Measurements from ENCODE around the gene ULBP2.
"Not testable (repeated sequence)": the region's sequence is repeated elsewhere in the genome, so short reads cannot be mapped to it uniquely, and the experiment has no call there.

The ULBP2 gene, protein sequence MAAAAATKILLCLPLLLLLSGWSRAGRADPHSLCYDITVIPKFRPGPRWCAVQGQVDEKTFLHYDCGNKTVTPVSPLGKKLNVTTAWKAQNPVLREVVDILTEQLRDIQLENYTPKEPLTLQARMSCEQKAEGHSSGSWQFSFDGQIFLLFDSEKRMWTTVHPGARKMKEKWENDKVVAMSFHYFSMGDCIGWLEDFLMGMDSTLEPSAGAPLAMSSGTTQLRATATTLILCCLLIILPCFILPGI

DNA sequence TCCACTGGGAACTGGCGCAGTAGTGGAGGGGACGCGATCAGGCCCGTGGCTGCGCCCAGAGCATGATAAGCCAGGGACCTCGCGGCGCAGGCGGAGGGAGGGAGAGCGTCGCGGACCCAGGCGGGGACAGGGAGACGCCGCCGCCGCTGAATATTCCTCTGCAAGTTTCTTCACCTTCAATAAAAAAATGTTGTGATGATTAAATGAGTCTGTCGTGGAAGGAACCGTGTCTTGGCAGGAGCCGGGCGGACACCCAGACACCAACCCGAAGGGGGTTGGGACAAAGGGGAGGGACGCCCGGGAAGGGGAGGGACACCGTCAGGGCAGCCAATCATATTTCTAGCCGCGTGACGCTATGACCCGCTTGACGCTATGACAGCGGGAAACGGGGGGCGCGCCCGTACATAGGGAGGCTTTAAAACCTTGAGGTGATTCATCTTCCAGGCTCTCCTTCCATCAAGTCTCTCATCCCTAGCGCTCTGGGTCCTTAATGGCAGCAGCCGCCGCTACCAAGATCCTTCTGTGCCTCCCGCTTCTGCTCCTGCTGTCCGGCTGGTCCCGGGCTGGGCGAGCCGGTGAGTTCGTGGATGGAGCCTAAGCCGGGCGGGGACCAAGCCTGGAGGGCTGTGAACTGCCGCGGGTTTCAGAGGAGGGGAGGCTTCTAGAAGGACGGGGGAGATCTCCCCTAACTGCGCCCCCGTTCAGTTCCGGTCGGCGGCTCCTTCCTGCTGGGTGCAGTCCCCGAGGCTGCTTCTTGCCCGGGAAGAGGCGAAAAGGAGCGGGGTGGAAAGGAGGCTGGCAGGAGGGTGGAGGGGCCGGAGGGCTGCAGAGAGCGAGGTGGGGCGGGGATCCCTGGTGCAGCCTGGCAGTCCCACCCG, at the start of gene ULBP2:
TSS of gene ULBP2 (plus strand) at position 432 of the 878 bp plus-strand sequence. CDS start at position 491, 59 bp downstream.
- peak; percentile 89 for DNase-seq

DNA sequence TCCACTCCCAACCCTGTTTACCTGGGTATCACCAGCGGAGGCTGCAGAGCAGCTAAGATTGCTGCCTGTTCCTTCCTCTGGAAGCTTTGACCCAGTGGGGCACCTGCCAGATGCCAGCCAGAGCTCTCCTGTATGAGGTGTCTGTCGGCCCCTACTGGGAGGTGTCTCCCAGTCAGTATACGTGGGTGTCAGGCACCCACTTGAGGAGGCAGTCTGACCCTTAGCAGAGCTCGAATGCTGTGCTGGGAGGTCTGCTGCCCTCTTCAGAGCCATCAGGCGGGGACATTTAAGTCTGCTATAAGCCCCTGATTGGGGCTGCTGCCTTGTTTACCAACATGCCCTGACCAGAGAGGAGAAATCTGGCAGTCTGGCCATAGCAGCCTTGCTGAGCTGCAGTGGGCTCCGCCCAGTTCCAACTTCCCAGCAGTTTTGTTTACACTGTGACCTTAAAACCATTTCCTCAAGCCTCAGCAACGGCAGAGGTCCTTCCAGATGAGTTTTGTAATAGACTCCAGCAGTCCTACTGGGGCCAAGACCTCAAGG, 46.7 kb upstream of the ULBP2 start:
- DNase-seq, result no peak

DNA sequence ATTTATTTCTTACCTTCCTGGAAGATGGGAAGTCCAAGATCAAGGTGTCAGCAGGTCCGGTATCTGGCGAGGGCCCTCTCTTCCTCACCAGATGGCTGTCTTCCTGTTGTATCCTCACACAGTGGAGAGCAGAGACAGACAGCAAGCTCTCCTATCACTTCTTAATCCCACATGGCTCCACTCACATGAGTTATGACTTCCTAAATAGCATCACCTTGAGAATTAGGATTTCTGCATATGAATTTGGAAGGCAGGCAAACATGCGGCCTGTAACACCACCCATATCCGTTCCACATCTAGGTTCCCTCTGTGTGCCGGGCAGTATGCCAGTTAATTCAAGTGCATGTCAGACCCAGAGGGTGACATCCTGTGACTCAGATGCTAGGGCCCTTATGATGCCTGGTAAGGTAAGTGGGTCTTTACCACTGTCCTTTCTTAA, 46.0 kb upstream of the ULBP2 start:
- no peak for DNase-seq

DNA sequence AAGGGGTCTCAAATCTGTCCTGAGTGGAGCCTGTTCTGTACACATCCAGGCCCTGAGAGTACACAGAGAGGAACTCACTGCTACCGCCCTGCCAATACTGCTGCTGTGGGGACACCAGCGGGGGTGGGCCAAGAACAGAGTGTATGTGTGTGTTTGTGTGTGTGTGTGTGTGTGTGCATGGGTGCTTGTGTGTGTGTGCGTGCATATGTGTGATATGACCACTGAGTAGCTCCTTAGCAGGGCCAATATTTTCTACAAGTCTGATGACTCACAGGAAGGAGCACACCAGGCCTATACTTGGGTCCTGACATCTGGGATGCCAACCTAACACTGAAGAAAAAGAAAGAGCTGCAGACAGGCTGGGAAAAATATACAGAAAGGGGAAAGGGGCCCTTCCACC, 45.3 kb upstream of the ULBP2 start:
- DNase-seq, result no peak

DNA sequence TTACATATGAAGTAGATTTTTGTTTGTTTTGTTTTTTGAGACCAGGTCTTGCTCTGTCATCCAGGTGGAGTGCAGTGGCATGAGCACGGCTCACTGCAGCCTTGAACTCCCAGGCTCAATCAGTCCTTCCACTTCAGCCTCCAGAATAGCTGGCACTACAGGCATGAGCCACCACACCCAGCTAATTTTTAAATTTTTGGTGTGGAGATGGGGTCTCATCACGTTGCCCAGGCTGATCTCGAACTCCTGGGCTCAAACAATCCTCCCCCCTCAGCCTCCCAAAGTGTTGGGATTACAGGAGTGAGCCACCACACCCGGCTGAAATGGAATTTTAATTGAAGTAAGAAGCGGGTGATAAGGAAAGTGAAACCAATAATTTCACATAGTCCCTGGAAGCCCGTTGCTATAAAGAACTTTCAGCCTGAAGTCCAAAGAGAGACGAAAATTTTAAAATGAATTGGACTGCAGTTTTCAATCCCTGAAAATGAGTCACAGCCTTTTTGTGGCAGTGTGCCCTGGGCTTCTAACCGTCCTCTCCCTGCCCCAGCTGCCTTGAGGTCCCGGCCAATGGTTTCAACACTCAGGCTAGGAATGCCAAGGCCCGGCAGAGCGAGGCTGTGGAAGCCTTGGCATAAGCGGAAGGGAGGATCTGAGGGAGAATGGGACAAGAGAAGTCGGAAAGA, 44.7 kb upstream of the ULBP2 start:
- no peak for DNase-seq

DNA sequence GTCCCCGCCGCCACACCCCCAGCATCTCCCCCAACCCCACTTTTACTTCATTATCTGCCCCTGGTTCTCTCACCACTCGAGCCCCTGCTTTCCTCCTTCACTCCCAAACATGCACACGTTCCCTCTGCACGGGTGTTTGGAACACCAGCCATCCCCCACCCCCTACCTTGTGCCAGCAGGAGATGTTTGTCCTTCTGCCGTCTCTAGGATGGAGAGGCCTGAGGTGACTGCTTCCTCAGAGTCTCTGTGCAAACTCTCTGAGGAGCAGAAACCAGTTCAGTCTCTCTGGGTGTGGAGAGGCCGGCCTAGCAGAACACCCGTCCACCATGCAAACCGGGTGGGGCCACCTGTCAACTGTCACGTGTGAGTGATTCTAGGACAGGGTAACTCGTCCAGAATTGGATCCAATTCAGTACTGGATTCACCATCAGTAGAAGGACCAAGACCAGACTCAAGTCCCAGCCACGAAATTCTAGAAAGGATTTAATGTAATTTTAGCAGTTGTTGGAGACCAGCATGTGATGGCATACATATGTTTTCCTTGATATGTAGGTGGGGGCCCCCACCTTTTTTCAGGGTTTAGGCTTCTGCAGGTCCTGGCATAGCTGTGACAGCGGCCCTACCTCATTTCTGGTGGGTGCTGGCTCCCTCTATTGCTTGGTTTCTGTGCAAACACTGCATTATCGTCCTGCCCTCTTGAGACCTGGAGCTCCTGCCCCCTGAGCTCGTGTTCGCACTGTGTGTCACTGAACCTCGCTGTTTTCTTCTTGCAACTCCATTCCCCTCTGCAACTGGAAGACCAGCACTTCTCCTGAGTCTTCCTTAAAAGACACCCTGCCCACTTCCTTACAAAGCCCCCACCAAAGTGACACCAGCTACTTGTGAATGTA, 43.7 kb upstream of the ULBP2 start, which contains the start of gene RAET1E:
TSS of gene RAET1E (minus strand) at position 259 of the 890 bp plus-strand sequence. CDS start 7,212 bp downstream, outside the sequence.
- DNase-seq, result peak in 1 of 2 experiments; percentile 21

DNA sequence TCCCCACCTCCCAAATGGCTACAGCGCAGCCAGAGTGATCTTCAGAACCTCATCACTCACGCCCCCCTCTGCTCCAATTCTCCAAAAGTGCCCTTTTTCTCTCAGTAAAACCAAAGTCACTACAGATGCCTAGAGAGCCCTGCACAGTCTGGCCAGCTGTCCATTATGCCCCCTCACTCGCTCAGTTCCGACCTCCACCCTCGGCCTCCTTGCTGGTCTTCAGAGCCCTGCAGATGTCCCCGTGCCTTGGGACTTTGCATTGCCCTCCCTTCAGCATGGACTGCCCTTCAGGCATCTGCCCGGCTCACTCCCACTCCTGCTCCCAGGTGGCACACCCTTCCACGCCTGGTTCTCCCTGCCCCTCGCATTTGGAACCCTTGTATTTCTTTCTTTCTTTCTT, 42.8 kb upstream of the ULBP2 start:
- no peak for DNase-seq

DNA sequence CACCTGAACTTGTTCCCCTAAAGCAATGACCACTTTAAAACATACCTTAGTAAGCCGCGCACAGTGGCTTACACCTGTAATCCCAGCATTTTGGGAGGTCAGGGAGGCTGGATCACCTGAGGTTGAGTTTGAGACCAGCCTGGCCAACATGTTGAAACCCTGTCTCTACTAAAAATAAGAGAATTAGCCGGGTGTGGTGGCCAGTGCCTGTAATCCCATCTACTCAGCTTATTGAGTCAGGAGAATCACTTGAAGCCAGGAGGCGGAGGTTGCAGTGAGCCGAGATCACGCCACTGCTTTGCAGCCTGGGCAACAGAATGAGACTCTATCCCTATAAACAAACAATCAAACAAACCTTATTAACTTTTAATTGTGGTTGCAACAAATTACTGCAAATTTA, 42.3 kb upstream of the ULBP2 start:
- no peak for DNase-seq

DNA sequence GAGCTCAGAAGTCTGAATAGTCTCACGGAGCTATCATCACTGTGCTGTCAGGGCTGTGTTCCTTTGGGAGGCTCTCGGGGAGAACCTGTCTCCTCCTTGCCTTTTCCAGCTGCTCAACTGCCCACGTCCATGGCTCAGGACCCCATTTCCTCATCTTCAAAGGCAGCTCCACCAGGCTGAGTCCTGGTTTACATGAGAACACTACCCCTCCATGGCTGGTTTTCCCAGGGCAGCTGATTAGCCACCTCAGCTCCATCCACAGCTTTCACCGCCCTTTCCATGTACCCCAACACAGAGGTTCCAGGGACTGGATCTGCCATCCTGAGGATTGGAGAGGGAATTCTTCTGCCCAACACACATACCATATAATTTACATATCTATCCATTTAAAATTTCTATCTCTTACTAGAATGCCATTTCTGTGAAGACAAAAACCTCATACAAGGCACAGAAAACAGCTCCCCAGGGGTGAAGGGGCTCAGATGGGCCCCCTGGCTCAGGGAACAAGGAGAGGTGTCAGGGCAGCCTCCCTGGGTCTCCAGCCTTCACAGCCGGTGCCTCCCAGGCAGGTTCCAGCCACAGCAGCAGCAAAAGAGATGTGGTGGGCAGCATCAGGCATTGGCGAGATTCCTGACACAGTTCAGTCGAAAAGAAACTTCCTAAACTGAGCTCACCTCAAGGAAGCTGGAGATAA, 41.7 kb upstream of the ULBP2 start:
- no peak for DNase-seq

DNA sequence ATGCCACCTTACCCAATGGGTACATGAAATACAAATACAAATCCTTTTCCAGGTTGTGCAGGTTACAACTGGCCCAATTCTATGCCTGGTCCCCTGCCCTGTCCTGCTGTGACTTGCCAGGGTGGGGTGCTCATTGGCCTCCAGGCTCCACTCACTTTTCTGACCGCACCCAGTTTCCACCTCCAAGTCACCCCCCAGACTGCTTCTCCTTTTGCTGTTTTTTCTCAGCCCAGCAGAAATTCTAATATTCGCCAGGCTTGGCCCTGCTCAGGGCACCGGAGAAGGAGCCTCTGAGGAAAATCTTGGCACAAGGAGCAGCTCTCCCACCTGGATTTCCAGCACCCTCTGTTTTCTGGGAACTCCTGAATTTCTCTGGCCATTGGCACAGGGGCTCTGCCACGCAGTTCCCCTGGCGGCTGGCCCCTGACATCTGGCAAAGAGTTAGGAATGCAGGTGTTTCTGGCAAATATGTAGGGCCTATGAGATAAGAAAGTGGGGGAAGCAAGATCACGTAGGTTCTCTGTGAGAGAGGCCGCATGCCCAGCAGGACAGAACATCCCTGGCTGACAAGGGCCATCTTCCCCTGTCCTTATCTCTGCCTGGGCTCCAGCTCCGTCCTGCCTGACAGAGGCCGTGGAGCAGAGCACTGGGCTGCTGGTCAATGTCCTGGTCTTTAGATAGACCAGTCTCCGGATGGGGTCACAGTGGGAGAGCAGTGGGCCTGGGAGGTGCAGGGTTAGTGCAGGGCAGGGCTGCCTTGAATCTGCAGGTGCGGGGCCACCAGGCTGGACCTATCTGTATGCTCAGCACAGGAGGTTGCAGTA, 41.0 kb upstream of the ULBP2 start:
- DNase-seq, result no peak

DNA sequence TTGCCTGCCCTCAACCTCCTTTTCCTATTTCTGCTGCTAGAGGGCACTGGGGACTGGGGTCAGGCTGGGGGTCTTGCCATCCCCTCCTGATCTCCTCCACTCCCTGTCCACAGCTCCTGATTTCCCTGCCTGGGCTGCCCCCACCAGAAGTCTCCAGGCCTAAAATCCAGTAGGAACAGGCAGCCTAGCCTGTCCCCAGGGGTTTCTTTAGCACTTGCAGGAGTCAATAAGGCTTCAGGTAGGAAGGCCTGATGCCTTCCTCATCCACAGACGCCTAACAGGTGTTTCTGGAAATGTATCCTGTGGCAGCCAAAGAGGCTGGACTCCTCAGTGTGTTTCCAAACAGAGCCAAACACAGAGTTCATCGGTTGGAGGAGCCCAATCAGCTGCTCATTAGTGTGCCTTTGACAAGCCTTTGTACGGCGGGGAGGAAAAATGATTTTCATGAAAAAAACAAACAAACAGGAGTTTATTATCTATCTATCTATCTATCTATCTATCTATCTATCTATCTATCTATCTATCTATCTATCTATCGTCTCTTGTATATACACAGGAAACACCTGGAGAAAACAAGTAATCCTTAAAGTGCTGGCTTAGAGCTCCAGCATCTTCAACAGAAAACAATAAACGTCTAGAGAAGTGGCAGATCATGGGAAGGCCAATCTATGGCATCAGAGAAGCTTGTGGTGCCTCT, 40.2 kb upstream of the ULBP2 start:
- no peak for DNase-seq

DNA sequence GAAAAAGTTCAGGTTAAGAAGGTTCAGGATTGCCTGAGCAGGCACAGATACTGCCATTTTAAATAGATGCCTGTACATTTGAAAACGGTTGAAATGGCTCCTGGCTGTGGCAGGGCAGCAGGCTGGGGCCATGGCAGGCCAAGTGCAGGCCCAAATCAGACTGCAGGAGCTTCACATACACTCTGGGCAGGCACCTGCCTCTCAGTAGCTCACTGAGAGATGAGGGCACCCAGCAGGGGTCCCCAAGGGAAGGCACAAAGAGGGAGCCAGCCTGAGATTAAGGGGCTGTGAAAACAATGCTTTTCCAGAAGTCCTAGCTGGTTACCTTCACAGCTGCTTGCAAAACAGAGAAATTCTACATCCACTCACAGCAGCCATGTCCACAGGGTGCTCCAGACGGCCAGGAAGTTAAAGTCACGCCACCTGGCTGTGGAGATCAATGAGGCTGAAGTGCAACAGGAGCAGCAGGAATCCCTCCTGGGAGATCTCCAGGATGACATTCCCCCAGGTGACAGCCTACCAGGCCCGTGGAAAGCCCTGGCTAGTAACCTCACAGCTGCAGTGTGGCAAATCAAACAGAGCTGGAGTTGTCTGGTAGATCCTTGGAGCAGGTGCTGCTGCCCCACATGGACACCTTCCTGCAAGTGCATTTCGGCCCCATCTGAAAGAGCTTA, 37.7 kb upstream of the ULBP2 start:
- peak in 1 of 2 experiments; percentile 24 for DNase-seq

DNA sequence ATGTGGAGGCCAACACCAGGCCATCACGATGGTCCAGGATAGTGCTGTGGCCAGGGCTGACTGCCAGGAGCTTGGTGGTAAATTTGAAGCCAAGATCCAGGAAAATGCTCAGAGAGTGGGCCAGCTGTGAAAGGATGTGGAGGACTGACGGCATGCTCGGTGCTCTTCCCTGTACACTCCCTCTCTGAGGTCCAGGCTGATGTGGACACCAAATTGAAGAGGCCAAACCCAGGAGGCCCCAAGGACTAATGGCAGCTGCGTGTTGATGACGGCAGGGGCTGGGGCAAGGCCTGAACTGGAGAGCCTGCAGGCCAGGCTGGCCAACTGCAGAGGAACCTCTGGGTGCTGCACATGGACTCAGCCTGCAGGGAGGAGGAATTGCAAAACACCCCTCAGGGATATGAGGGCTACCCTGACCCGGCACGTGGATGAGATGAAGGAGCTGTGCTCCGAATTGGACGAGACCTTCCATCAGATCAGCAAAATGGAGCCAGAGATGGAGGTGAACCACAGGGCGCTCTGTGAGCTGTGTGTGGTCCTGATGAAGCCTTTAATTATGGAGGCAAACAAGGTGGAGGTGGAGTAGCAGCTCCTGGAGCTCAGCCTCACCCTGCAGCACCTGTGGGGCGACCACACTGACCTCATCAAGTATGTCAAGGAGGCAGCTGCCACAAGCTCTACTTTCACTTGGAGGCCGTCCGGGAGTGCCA, 37.0 kb upstream of the ULBP2 start:
- DNase-seq, result no peak

DNA sequence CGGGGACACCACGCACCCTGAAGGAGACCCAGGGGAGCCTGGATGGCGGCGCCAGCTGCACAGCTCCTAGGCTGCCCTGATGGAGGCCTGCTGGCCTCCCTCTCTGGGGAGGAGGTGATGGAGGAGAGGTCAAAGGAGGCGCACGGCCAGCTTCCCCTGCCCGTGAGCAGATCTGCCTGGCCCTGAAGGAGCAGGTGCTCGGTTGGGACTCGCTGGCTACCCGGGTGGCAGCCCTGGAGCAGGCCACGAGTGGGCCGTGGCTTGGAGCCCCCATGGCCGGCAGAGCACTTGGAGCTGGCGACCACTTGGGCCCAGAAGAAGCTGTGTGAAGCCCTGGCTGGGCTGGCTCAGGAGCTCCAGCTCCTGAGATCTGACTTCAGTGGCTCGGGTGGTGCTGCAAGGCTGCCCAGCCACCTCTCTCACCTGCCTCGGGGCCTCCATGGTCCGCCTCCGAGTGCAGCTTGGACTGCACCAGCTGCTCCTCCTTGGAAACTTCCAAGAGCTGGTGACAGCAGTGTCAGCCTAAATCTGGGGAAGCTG, 36.4 kb upstream of the ULBP2 start:
- no peak for DNase-seq

DNA sequence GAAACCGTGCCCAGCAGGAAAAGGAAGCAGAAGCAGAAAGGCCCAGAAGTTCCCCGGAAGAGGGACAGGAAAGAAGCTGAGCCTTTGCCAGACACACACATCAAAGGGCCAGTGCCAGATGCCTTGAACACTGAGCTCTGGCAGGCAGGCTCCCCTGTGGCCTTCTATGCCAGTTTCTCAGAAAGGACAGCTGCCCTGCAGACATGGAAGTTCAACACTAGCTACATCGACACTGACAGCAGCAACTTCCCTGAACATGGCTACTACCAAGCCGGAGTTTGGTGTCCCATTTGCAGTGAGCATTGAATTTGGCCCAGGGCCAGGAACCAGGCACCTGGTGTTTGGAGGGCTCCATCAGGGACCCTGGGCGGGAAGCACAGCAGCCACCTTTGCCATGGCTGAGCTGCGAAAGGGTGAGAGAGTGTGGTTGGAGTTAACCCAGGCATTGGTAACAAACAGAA, 35.9 kb upstream of the ULBP2 start:
- DNase-seq, result no peak

DNA sequence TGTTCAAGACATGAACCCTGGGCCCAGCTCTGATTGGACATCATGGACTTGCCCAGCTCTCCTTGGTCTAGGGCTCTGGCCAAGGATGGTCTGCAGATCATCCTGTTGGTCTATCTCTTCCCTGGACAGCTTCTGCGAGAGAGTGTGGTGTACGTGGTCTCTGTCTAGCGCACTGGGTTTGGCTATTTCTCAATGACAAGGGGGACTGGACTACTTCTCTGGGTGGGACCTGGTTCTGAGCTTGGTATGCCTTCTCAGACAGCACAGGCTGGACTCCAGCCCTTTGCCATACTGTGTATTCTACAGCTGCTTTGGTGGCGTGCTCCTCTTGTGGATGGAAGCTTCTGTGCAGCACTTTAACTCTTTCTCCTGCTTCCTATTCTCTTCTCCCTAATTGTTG, 35.4 kb upstream of the ULBP2 start:
- DNase-seq, result no peak

DNA sequence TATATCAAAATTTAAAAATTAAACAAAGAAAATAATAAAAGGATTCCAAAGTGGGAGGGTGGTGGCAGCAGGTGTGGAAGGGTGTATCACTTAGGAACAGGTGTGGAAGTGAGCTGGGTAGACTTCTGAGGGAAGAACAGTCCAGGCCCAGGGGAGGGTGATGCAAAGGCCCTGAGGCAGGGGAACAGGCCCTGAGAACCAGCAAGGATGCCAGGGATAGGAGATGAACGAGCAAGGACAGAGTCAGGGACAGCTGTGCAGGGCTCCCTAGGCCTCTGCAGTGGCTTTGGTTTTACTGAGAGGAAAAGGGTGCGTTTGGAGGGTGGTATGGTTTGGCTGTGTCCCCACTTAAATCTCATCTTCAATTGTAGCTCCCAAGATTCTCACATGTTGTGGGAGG, 34.5 kb upstream of the ULBP2 start:
- no peak for DNase-seq

DNA sequence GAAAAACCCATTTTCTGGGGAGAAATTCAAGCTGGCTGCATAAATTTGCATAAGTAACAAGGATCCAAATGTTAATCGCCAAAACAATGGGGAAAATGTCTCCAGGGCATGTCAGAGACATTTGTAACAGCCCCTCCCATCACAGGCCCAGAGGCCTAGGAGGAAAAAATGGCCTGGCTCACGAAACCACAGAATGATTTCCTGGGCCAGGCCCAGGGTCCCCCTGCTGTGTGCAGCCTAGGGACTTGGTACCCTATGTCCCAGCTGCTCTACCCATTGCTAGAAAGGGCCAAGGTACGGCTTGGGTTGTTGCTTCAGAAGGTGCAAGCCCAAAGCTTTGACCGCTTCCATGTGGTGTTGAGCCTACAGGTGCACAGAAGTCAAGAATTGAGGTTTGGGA, 33.3 kb upstream of the ULBP2 start:
- not testable (repeated sequence) for DNase-seq

Data from NCI-H524 (cell line).